ENCODE data around the gene KAZN. TPM values are rescaled to one million over a fixed set of nuclear protein-coding genes. Genes with fewer than 3 reads are reported as not detected.
A peak's percentile ranks its signal among the peaks of the same experiment; 100 is the strongest.

KAZN gene
- polyA plus RNA-seq, 3 donors, result 35.5 to 42.8 (median 41.2) TPM

DNA sequence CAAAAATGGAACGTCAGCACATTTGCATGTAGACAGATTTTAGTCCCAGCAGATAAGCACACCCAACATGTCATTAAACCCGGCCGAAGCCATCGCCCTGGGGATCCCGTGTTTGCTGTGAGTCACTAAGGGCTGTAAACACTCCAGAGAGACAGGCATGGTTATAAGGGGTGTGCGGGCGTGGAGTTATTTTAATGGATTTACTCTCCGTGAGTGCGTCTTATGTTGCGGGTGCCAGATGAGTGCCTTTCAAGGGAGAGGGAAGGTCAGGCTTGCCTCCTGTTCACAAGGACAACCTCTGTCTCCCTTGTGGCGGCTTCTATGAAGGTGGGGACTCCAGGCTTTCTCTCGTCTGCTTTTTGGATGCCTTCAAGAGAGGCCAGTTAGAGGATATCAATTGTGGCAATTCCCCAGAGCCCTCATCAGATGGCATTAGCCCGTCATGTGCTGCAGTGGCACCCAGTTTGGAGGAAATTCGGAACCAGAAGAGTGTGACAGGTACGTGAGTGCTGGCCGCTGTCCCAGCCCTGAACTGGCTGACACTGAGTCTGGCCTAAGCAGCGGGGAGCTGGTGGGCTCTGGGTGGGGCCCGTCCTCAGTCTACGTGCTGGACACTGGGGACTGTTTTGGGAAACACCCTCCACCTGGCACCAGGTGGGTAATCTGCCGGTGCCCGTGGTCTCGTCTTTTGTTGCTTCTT lies 331.2 kb downstream of the KAZN start:
- no peak for DNase-seq

DNA sequence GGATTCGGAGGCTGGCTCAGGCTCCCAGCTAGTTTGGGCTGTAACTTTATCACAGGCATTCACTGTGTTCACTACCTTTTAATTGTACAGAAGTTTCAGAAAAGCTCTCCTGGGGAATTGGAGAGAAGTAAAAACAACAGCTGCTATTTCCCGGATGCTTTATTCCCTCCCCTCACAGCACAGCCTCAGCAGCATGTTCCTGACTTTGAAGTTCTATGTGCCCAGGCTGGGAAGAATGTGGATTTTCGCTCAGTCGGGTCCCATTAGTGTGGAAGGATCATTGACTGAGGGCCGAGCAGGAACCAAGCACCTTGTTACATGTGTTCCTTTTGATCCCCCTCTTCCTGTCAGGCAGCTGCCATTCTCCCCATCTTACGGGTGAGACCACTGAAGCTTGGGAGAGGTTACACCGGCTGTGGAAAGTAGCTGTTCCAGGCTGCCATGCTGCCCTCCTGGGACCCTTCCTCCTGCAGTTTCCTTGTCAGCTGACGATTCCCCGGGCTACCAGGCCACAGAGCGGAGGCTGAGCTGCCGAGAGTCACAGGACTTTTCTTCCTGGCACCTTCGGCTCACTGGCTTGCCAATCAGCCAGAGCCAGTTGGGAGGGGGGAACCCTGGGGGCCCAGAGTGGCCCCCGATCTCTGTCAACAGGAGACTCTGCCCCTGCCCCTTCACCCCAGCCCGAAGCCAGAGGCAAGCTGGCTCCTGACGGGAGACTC lies 331.9 kb downstream of the KAZN start:
- DNase-seq, result no peak

- DNase-seq, result no peak
Observed at GRCh38 chr1:14932034-14932638, 333.7 kb downstream of the KAZN start.

GRCh38 chr1:14934867-14935266 lies 336.4 kb downstream of the KAZN start:
- DNase-seq, result no peak

DNA sequence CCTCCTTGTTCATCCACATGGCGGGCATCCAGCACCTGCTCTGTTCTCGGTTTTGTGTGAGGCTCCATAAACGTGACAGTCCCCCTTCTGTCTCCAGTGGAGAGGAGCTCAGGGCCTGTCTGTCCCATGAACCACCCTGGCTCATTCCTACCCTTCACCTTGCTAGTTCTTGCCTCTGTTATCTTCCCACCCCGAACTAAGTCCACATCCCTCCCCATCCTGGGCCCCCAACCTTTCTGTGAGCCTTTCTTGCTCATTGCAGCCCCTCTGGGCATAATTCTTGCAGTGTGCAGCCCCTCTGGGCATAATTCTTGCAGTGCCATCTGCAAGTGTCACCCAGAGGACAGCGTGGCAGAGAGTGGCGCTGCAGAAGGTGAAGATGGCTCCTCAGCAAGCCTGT lies 338.3 kb downstream of the KAZN start:
- DNase-seq, result no peak

GRCh38 chr1:14937288-14937949 lies 338.9 kb downstream of the KAZN start:
- no peak for DNase-seq

DNA sequence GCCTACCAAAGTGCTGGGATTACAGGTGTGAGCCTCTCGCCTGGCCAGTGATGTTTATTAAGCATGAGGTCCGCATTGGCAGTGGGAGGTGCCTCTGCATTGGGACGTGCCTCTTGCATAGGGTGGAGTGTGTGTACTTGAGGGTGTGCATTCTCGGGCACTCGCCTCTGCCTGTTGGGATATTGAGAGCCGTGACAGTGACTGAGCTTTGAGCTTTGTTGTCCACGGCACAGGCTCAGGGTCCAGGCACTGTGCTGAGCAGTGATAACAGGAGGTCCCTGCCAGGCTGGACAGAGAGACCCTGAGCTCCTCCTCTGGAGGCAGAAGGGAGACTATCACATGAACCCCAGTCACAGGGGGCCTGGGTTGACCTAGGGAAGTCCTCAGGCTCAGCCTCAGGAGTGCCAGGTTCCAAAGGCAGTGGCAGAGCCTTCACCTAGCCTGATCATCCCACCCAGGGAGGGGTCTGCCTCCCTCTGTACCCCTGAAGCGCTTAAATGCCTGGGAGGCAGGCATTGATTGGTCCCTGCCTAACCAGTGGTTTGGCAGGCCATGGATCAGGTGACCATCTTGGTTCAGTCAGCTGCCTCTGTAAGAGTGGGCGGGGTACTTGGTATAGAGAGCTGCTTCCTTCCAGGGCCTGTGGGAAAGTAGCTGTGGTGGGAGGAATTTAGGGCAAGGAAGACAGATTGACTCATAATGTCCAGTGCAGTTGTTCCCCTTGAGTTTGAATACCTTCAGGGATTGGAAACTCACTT lies 341.2 kb downstream of the KAZN start:
- no peak for DNase-seq

GRCh38 chr1:14940285-14940870 lies 341.9 kb downstream of the KAZN start:
- DNase-seq, result no peak

DNA sequence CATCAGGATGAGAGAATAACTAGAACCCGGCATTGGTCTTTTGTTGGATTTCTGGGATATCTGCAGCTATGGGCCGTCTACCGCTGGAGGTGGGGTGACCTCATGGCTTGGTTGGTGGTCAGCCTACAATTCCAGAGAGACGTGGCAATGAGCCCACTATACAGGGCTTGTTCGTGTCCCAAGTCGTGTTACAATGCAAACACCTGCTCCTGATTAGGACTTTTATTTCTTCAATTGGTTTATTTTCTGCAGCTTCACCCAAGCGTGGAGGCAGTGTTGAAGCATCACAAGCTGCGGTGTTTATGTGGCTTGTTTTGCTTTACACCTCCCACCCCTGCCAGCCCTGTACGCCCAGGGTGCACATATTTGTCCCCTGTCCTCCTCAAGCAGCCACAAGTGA lies 343.4 kb downstream of the KAZN start:
- no peak for DNase-seq

DNA sequence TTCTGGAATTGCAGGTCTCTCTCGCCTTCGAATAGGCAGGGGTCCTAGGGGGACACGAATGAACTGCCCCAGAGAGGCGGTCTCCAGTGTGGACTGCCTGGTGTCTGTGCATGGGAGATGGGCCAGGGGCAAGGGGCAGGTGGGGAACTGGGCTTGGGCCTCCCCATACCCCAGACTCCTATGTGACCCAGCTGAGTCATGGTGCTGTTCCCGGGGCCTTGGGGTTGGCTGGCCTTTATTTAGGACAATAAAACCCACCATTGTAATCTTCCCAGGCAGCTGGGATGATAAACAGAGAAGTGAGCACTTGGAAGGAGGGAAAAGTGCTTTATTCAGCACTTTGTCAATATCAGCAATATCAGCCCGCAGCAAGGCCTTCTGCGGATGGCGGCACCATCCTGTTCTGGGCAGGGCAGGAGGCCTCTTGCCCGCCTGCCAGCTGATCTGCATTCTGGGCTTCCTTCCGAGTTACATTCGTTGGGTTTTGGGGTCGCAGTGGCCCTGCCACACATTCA lies 346.0 kb downstream of the KAZN start:
- no peak for DNase-seq

GRCh38 chr1:14945132-14946010 lies 346.9 kb downstream of the KAZN start:
- peak; percentile 89 for DNase-seq

GRCh38 chr1:14946011-14946359 lies 347.5 kb downstream of the KAZN start:
- no peak for DNase-seq

DNA sequence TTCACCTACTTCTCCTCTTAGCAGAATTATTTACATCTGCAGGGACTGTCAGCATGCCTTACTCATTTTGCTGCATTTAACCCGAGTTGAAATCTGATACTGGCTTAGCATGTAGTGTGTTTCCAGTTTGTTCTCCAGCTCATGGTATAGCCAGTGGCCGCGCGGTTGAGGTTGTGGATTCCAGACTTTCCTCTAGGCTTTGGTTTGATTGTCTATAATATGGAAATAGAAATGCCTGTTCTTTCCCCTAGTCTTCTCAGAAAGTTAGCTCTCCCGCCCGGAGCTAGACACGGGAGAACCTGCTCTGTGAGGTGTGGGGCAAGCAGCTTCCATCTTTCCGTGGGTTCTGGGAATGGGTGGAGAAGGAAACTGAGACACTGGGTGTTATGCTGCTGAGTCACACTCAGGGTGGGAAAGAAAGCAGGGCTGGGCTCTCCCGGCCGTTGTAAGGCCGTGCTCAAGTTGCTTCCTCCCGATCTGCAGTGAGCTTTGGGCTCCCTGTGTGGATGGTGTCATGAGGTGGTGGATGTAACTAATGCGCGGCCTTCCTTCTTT lies 348.3 kb downstream of the KAZN start:
- DNase-seq, result no peak

- no peak for DNase-seq
Observed at GRCh38 chr1:14947421-14947820, 348.9 kb downstream of the KAZN start.

DNA sequence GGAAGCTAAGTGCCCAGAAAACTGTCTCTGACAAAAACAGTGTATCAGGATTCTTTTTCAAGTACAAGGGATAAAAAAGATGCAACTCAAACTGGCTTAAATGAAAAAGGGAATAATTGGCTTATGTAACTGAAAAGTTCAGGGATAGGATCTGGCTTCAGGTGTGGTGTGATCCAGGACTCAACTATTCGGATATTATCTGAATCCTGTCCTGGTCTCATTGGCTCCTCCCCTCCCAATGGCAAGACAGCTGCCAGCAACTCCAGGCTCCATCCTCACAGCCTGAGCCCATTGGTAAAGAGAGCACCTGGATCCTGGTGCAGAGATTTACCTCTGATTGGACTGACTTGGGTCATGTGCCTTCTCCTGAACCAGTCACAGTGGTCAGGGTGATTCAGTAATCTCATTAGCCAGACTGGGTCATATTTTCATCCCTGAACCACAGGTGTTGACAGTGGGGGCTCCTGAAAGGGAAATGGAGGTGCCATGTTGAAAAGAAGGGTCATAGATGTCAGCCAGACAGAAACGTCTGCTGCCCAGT lies 349.7 kb downstream of the KAZN start:
- DNase-seq, result no peak

- DNase-seq, result no peak
Observed at GRCh38 chr1:14949270-14949835, 350.9 kb downstream of the KAZN start.

GRCh38 chr1:14949836-14950713 lies 351.6 kb downstream of the KAZN start:
- DNase-seq, result no peak

DNA sequence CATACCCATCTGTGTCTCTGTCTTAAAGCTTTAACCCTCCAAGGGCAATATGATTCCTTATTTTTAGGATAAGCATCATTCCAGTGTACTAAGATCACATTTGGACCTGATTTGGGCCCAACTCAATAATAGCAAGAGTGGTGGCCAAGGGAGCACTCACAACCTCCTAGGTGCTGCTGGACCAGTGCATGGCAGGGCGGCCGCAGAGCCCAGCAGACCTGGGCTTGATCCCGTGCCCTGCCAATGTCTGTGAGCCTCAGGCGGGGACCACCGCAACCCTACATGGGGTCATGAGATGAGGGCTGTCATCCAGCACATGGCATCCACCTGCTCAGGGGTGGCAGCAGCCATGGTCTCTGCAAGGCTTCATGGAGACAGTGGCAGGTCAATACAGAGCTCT lies 353.3 kb downstream of the KAZN start:
- DNase-seq, result no peak

Data from renal pelvis (tissue), 4 donors.